ENCODE measurements around the gene ZNF142. TPM values are rescaled to one million over a fixed set of nuclear protein-coding genes. Genes with fewer than 3 reads are reported as not detected.

The ZNF142 gene
- polyA plus RNA-seq, 2 of the 4 experiments (the other 2 are of a cell fraction): 6.3 to 10.7 TPM

- TF ChIP-seq ELK1 (IDR thresholded peaks at IDR 0.05; ENCODE audit: low read depth, low read length) (no peak), HEYL (CRISPR knock-in tag; IDR thresholded peaks at IDR 0.05) (no peak), KDM5A (IDR thresholded peaks at IDR 0.05) (no peak), MYC (IDR thresholded peaks at IDR 0.05; ENCODE audit: borderline replicate concordance, low read length) (no peak), BHLHE40 (IDR thresholded peaks at IDR 0.05; ENCODE audit: low read depth, low read length) (no peak), HDAC2 (IDR thresholded peaks at IDR 0.05) (no peak), MAX (IDR thresholded peaks at IDR 0.05) (no peak), FOXS1 (CRISPR knock-in tag; IDR thresholded peaks at IDR 0.05) (no peak), RNF2 (IDR thresholded peaks at IDR 0.05; ENCODE audit: borderline replicate concordance, low read depth) (no peak)
Measured at GRCh38 chr2:218680061-218680460, 20.6 kb upstream of the ZNF142 start (continued).

GRCh38 chr2:218679119-218679518 lies 19.7 kb upstream of the ZNF142 start:
- Histone ChIP-seq H3K4me2 (no peak overlapping the region), H3K4me1 (no peaks in the 10 kb centered on the region), H3K4me3 (no peak overlapping the region), H3K27ac (no peak overlapping the region), H3K9me3 (no peaks in the 10 kb centered on the region)
- DNase-seq (ENCODE audit: low read depth in 1 of 2, low spot score in 1 of 2): no peak
- FAIRE-seq: no peak
- ATAC-seq: no peak
- TF ChIP-seq RAD21 (conservative IDR thresholded peaks at IDR 0.05 in 1 of 2, IDR thresholded peaks at IDR 0.05 in 1 of 2) (no peak), ESRRA (IDR thresholded peaks at IDR 0.05; ENCODE audit: borderline replicate concordance, low read length) (no peak), MAFK (IDR thresholded peaks at IDR 0.05; ENCODE audit: partially characterized antibody) (no peak)
- POLR2A ChIA-PET: no interaction called here
- CTCF ChIA-PET: interaction anchor here (1.2 kb wide), 1 partner anchor 31 kb away, joined by 3 read pairs; the partner anchor contains the start of gene TTLL4
- 71% methylated on average over 4 of the region's 4 CpGs for WGBS (ENCODE audit: missing lambda C conversion rate)

- no peaks in the 10 kb centered on the region for H3K9me3 ChIP-seq
- no peak for FAIRE-seq
- POLR2A ChIA-PET: interaction anchor here (0.7 to 2.7 kb wide), 6 partner anchors 9 to 176 kb away, joined by 3 to 37 read pairs (median 4); partner anchors contain the start of genes BCS1L and ZNF142
- peaks cover 11% of the 10 kb centered on the region; the same call in 2 of the 3 replicates for H3K4me1 ChIP-seq
- 3% methylated on average over 48 of the region's 49 CpGs for WGBS (ENCODE audit: missing lambda C conversion rate)
- peak; percentile 99 for ATAC-seq
- H3K27ac ChIP-seq: peak within 1 kb of the TSS; percentile 84 to 90
- CTCF ChIA-PET: interaction anchor here (0.9 to 4.3 kb wide), 8 partner anchors 13 to 381 kb away, joined by 3 to 26 read pairs (median 9); partner anchors contain the start of genes BCS1L and ZNF142
- H3K4me2 ChIP-seq: peak within 1 kb of the TSS; percentile 97
- TF ChIP-seq POLR2A (IDR thresholded peaks at IDR 0.05; ENCODE audit: low read length): peak; percentile 88
- TF ChIP-seq PHF8 (IDR thresholded peaks at IDR 0.05; ENCODE audit: borderline replicate concordance, low read depth): peak; percentile 61; the same call in 1 of the 2 replicates
- TF ChIP-seq RFX5 (IDR thresholded peaks at IDR 0.05): 0 out of 2 replicates have a peak, but pooled peaks have one; percentile 5
- peak; percentile 94 for TF ChIP-seq KDM5A (IDR thresholded peaks at IDR 0.05)
- TF ChIP-seq BCL3 (IDR thresholded peaks at IDR 0.05): peak; percentile 76; the same call in 1 of the 3 replicates
- TF ChIP-seq FOSL2 (IDR thresholded peaks at IDR 0.05): no peak
- no peak for TF ChIP-seq FOSL2 (CRISPR knock-in tag; IDR thresholded peaks at IDR 0.05)
- peak; percentile 57; the same call in 1 of the 2 replicates for TF ChIP-seq MAX (IDR thresholded peaks at IDR 0.05)
- TF ChIP-seq MAFK (IDR thresholded peaks at IDR 0.05; ENCODE audit: partially characterized antibody): no peak
- TF ChIP-seq MYC (IDR thresholded peaks at IDR 0.05; ENCODE audit: borderline replicate concordance, low read length): 0 out of 2 replicates have a peak, but pooled peaks have one; percentile 29
- peak; percentile 51 to 83; a peak in 4 of 5 replicates for TF ChIP-seq JUN (IDR thresholded peaks at IDR 0.05)
- TF ChIP-seq PBX3 (IDR thresholded peaks at IDR 0.05): no peak
- peak within 1 kb of the TSS; percentile 87 for H3K4me3 ChIP-seq
- peak; percentile 84 to 88 for DNase-seq (ENCODE audit: low read depth in 1 of 2, low spot score in 1 of 2)
Measured at GRCh38 chr2:218671654-218672566, 12.5 kb upstream of the ZNF142 start, which contains the start of the genes RNF25 and STK36. Gene RNF25 (minus strand): TSS chr2:218672002. CDS start chr2:218671970, 32 bp downstream. Gene STK36 (plus strand): TSS chr2:218672086. CDS start chr2:218672830, 744 bp downstream.
